Suprapubic skin (tissue), 3 donors: ENCODE data around the gene SH3BGRL2.

Experiments used
- EP300 ChIP-seq: sonication (generic); formaldehyde crosslinking; IDR thresholded peaks from one replicate; pipeline ENCODE4 v1.6.1; 2017; ENCODE audit warnings: antibody characterized with exemption
- POLR2A ChIP-seq, 2 donors: fragments of 450-650 bp; IDR thresholded peaks; one replicate each; pipeline ENCODE4 v1.6.1; 2017; ENCODE audit warnings: antibody characterized with exemption in 2 of 2, mild to moderate bottlenecking in 2 of 2, moderate library complexity in 2 of 2
- TF ChIP-seq, protein P1 (sequence below), 2 donors: fragments of 200-600 bp in 1 of 2; fragments of 450-650 bp in 1 of 2; sonication (generic) in 1 of 2; IDR thresholded peaks; one replicate each; pipeline ENCODE4 v1.5.1; 2016 to 2019; ENCODE audit warnings: antibody characterized with exemption in 2 of 2, mild to moderate bottlenecking in 1 of 2, moderate library complexity in 1 of 2

DNA sequence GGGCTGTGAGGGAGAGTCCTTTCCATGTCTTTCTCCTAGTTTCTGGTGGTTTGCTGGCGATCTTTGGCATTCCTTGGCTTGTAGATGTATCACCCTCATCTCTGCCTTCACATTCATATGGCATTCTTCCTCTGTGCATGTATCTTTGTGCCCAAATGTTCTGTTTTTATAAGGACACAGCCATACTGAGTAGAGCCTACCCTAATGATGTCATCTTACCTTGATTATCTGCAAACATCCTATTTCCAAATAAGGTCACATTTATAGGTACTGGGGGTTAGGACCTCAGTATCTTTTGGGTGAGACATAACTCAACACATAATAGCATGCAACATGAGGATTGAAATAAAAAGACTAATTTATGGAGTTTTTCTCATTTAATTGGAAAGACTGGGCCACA lies 5.5 kb downstream of the SH3BGRL2 start:
- TF ChIP-seq, protein P1, sequence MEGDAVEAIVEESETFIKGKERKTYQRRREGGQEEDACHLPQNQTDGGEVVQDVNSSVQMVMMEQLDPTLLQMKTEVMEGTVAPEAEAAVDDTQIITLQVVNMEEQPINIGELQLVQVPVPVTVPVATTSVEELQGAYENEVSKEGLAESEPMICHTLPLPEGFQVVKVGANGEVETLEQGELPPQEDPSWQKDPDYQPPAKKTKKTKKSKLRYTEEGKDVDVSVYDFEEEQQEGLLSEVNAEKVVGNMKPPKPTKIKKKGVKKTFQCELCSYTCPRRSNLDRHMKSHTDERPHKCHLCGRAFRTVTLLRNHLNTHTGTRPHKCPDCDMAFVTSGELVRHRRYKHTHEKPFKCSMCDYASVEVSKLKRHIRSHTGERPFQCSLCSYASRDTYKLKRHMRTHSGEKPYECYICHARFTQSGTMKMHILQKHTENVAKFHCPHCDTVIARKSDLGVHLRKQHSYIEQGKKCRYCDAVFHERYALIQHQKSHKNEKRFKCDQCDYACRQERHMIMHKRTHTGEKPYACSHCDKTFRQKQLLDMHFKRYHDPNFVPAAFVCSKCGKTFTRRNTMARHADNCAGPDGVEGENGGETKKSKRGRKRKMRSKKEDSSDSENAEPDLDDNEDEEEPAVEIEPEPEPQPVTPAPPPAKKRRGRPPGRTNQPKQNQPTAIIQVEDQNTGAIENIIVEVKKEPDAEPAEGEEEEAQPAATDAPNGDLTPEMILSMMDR (IDR thresholded peaks at IDR 0.05), result no peak
- no peak for TF ChIP-seq POLR2A (IDR thresholded peaks at IDR 0.05)
- no peak for TF ChIP-seq EP300
